ENCODE results near the gene ESPNL.

The ESPNL gene

DNA sequence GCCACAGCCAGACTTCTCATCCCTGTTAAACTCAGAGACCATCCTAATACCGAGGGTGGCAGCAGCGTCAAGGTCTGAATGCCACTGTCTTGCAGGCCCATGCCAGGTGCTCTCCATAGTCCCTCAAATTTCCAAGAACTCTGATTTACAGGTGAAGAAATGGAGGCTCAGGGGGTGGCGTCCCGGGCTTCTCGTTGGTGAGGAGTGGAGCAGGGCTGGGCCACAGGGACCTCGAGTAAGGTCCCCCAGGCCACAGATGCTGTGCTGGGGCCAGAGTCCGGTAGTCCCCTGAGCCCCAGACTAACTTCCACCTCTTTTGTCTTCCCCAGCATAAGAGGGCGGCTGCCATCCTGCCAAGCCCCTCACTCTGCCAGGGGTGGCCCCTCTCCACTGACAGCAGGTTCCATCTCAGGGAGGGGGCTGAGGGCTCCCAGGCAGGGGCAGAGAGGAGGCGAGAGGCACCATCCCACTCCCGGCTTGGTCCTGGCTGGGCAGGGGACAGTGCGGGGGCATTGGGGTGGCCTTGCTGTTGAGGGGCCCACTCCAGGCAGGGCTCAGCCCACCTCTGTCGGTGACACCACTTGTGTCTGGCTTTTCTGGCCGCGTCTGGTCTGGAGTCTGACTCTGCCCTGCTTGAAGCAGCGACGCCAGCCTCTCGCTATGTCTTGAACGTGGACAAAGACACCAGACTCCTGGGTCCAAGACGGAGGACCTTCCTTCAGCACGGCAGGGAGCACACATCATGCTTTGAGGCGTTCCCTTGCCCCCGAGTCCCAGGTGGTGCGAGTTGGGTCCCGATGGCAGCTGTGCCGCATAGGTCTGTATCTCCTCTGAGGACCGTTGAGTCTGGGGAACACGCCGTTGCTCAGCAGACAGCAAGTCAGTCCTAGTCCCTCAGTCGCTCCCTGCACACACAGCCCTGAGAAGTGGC is 22.4 kb downstream of the ESPNL start:
- Histone ChIP-seq H2BK15ac (ENCODE audit: low read depth, poor library complexity, severe bottlenecking) (no peak overlapping the region), H3K27ac (ENCODE audit: low read length, poor library complexity, severe bottlenecking) (no peak overlapping the region), H3K4ac (ENCODE audit: low read depth in 1 of 2, low read length in 2 of 2) (no peak overlapping the region), H3K27me3 (ENCODE audit: control insufficient read depth in 1 of 2, insufficient read depth in 1 of 2, low read length in 2 of 2) (peaks cover 51 to 57% of the 10 kb centered on the region in 2 experiments), H3K9ac (ENCODE audit: low read length) (no peak overlapping the region), H3K18ac (ENCODE audit: low read depth in 1 of 2, low read length in 2 of 2) (no peak overlapping the region), H4K8ac (ENCODE audit: low read length) (no peak overlapping the region), H3K9me3 (ENCODE audit: control insufficient read depth, low read length) (peaks cover 5% of the 10 kb centered on the region), H2AFZ (ENCODE audit: low read depth, low read length) (no peak overlapping the region), H3K14ac (ENCODE audit: low read length in 2 of 2) (no peak overlapping the region), H4K91ac (ENCODE audit: low read length) (no peak overlapping the region), H3K23ac (ENCODE audit: low read length in 2 of 2) (no peak overlapping the region), H2AK5ac (ENCODE audit: low read length, severe bottlenecking) (no peak overlapping the region), H3K4me2 (ENCODE audit: low read length, poor library complexity, severe bottlenecking) (no peak overlapping the region), H2BK12ac (ENCODE audit: low read length in 2 of 2) (no peak overlapping the region), H2BK120ac (ENCODE audit: low read depth, low read length) (no peak overlapping the region), H3K36me3 (ENCODE audit: control insufficient read depth in 1 of 2, insufficient read depth in 2 of 2, low read depth in 1 of 2, low read length in 2 of 2) (no peaks in the 10 kb centered on the region), H3K4me3 (ENCODE audit: insufficient read depth in 1 of 2, low read depth in 1 of 2, low read length in 2 of 2) (no peak overlapping the region), H3K4me1 (ENCODE audit: control insufficient read depth, insufficient read depth, low read depth, low read length) (peaks cover 12% of the 10 kb centered on the region), H2BK5ac (ENCODE audit: low read depth, low read length, poor library complexity, severe bottlenecking) (no peak overlapping the region), H3K79me1 (replicated peaks; ENCODE audit: low read length, poor library complexity, severe bottlenecking) (no peaks in the 10 kb centered on the region)
- 80% methylated on average over 29 of the region's 29 CpGs for WGBS
- no peak for DNase-seq

GRCh38 chr2:238123218-238123971 is 23.3 kb downstream of the ESPNL start:
- Histone ChIP-seq H3K36me3 (ENCODE audit: control insufficient read depth in 1 of 2, insufficient read depth in 2 of 2, low read depth in 1 of 2, low read length in 2 of 2) (no peaks in the 10 kb centered on the region), H3K27ac (ENCODE audit: low read length, poor library complexity, severe bottlenecking) (no peak overlapping the region), H3K9me3 (ENCODE audit: control insufficient read depth, low read length) (peaks cover 3% of the 10 kb centered on the region), H2BK120ac (ENCODE audit: low read depth, low read length) (no peak overlapping the region), H2AFZ (ENCODE audit: low read depth, low read length) (no peak overlapping the region), H3K14ac (ENCODE audit: low read length in 2 of 2) (no peak overlapping the region), H4K91ac (ENCODE audit: low read length) (no peak overlapping the region), H3K18ac (ENCODE audit: low read depth in 1 of 2, low read length in 2 of 2) (no peak overlapping the region), H3K4me1 (ENCODE audit: control insufficient read depth, insufficient read depth, low read depth, low read length) (peaks cover 12% of the 10 kb centered on the region), H2BK15ac (ENCODE audit: low read depth, poor library complexity, severe bottlenecking) (no peak overlapping the region), H3K79me1 (replicated peaks; ENCODE audit: low read length, poor library complexity, severe bottlenecking) (no peaks in the 10 kb centered on the region), H3K4me2 (ENCODE audit: low read length, poor library complexity, severe bottlenecking) (no peak overlapping the region), H3K23ac (ENCODE audit: low read length in 2 of 2) (no peak overlapping the region), H2AK5ac (ENCODE audit: low read length, severe bottlenecking) (no peak overlapping the region), H3K4ac (ENCODE audit: low read depth in 1 of 2, low read length in 2 of 2) (no peak overlapping the region), H3K4me3 (ENCODE audit: insufficient read depth in 1 of 2, low read depth in 1 of 2, low read length in 2 of 2) (no peak overlapping the region), H4K8ac (ENCODE audit: low read length) (no peak overlapping the region), H3K27me3 (ENCODE audit: control insufficient read depth in 1 of 2, insufficient read depth in 1 of 2, low read length in 2 of 2) (peaks cover 42 to 49% of the 10 kb centered on the region in 2 experiments), H2BK5ac (ENCODE audit: low read depth, low read length, poor library complexity, severe bottlenecking) (no peak overlapping the region), H2BK12ac (ENCODE audit: low read length in 2 of 2) (no peak overlapping the region), H3K9ac (ENCODE audit: low read length) (no peak overlapping the region)
- 83% methylated on average over 22 of the region's 22 CpGs for WGBS
- no peak for DNase-seq

DNA sequence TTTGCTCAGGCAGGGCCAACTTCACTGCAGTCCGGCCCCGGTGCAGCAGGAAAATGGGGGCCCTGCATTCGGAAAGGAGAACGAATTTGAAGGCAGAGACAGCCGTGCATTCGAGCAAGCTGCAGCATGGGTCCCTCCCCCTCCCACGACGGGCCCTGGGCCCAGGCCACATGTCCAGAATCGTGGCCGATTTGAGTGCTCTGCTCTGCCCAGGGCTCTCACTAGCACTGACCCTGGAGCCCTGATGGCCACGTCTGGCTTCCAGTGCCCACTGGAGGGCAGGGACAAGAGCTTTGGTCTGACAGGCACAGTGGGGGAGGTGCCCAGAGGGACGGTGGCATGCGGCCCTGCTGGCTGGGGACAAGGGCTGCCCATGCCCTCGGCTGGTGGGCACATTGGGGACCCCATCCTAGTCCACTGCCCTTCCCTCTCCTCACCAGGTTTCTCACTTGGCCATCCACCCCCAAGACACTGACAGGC is 23.9 kb downstream of the ESPNL start:
- no peak overlapping the region for H4K91ac ChIP-seq (ENCODE audit: low read length)
- no peak overlapping the region for H3K4me2 ChIP-seq (ENCODE audit: low read length, poor library complexity, severe bottlenecking)
- no peaks in the 10 kb centered on the region for H3K79me1 ChIP-seq (replicated peaks; ENCODE audit: low read length, poor library complexity, severe bottlenecking)
- H3K23ac ChIP-seq (ENCODE audit: low read length in 2 of 2), result no peak overlapping the region
- H3K4ac ChIP-seq (ENCODE audit: low read depth in 1 of 2, low read length in 2 of 2), result no peak overlapping the region
- H3K9me3 ChIP-seq (ENCODE audit: control insufficient read depth, low read length), result no peaks in the 10 kb centered on the region
- H3K27ac ChIP-seq (ENCODE audit: low read length, poor library complexity, severe bottlenecking), result no peak overlapping the region
- no peak overlapping the region for H3K14ac ChIP-seq (ENCODE audit: low read length in 2 of 2)
- H2BK5ac ChIP-seq (ENCODE audit: low read depth, low read length, poor library complexity, severe bottlenecking), result no peak overlapping the region
- no peak overlapping the region for H2AK5ac ChIP-seq (ENCODE audit: low read length, severe bottlenecking)
- peaks cover 12% of the 10 kb centered on the region for H3K4me1 ChIP-seq (ENCODE audit: control insufficient read depth, insufficient read depth, low read depth, low read length)
- no peak overlapping the region for H3K18ac ChIP-seq (ENCODE audit: low read depth in 1 of 2, low read length in 2 of 2)
- no peak overlapping the region for H2BK15ac ChIP-seq (ENCODE audit: low read depth, poor library complexity, severe bottlenecking)
- peaks cover 36 to 42% of the 10 kb centered on the region in 2 experiments for H3K27me3 ChIP-seq (ENCODE audit: control insufficient read depth in 1 of 2, insufficient read depth in 1 of 2, low read length in 2 of 2)
- H2AFZ ChIP-seq (ENCODE audit: low read depth, low read length), result no peak overlapping the region
- H2BK12ac ChIP-seq (ENCODE audit: low read length in 2 of 2), result no peak overlapping the region
- 68% methylated on average over 14 of the region's 14 CpGs for WGBS
- H2BK120ac ChIP-seq (ENCODE audit: low read depth, low read length), result no peak overlapping the region
- H3K4me3 ChIP-seq (ENCODE audit: insufficient read depth in 1 of 2, low read depth in 1 of 2, low read length in 2 of 2), result no peak overlapping the region
- no peak for DNase-seq
- H3K9ac ChIP-seq (ENCODE audit: low read length), result no peak overlapping the region
- no peak overlapping the region for H4K8ac ChIP-seq (ENCODE audit: low read length)
- H3K36me3 ChIP-seq (ENCODE audit: control insufficient read depth in 1 of 2, insufficient read depth in 2 of 2, low read depth in 1 of 2, low read length in 2 of 2), result no peaks in the 10 kb centered on the region
